ENCODE measurements around the gene GABRB2.

GABRB2 gene

GRCh38 chr5:161314033-161314432, 232.5 kb downstream of the GABRB2 start:
- H3K4me3 ChIP-seq (ENCODE audit: low read depth, low read length): no peak overlapping the region
- DNase-seq (ENCODE audit: low read depth): no peak
- no peak for TF ChIP-seq CTCF (IDR thresholded peaks at IDR 0.05; ENCODE audit: control insufficient read depth, extremely low read depth, insufficient read depth)

- no peak for TF ChIP-seq CTCF (IDR thresholded peaks at IDR 0.05; ENCODE audit: control insufficient read depth, extremely low read depth, insufficient read depth)
- no peak overlapping the region for H3K4me3 ChIP-seq (ENCODE audit: low read depth, low read length)
- DNase-seq (ENCODE audit: low read depth): no peak
Measured at GRCh38 chr5:161312882-161313281, 233.6 kb downstream of the GABRB2 start.

GRCh38 chr5:161311965-161312364, 234.6 kb downstream of the GABRB2 start:
- DNase-seq (ENCODE audit: low read depth): no peak
- TF ChIP-seq CTCF (IDR thresholded peaks at IDR 0.05; ENCODE audit: control insufficient read depth, extremely low read depth, insufficient read depth): no peak
- H3K4me3 ChIP-seq (ENCODE audit: low read depth, low read length): no peak overlapping the region

- H3K4me3 ChIP-seq (ENCODE audit: low read depth, low read length): no peak overlapping the region
- no peak for TF ChIP-seq CTCF (IDR thresholded peaks at IDR 0.05; ENCODE audit: control insufficient read depth, extremely low read depth, insufficient read depth)
- no peak for DNase-seq (ENCODE audit: low read depth)
Measured at GRCh38 chr5:161311146-161311708, 235.3 kb downstream of the GABRB2 start.

- no peak for TF ChIP-seq CTCF (IDR thresholded peaks at IDR 0.05; ENCODE audit: control insufficient read depth, extremely low read depth, insufficient read depth)
- no peak overlapping the region; the same call in 1 of the 2 replicates for H3K4me3 ChIP-seq (ENCODE audit: low read depth, low read length)
- DNase-seq (ENCODE audit: low read depth): peak; percentile 75
Measured at GRCh38 chr5:161306351-161306995, 240.1 kb downstream of the GABRB2 start.

- TF ChIP-seq CTCF (IDR thresholded peaks at IDR 0.05; ENCODE audit: control insufficient read depth, extremely low read depth, insufficient read depth): no peak
- H3K4me3 ChIP-seq (ENCODE audit: low read depth, low read length): no peak overlapping the region
- no peak for DNase-seq (ENCODE audit: low read depth)
Measured at GRCh38 chr5:161305601-161306000, 240.9 kb downstream of the GABRB2 start.

- no peak overlapping the region for H3K4me3 ChIP-seq (ENCODE audit: low read depth, low read length)
- DNase-seq (ENCODE audit: low read depth): no peak
- no peak for TF ChIP-seq CTCF (IDR thresholded peaks at IDR 0.05; ENCODE audit: control insufficient read depth, extremely low read depth, insufficient read depth)
Measured at GRCh38 chr5:161302559-161302958, 244.0 kb downstream of the GABRB2 start.

All from LNCaP clone FGC (cell line).